Epithelial cell of proximal tubule (primary cell): ENCODE results near the gene LBX1. TPM values are rescaled to one million over a fixed set of nuclear protein-coding genes. Genes with fewer than 3 reads are reported as not detected.

Experiments used
- DNase-seq: peaks from one replicate; pipeline ENCODE4 v3.0.0-alpha.2; 2011; ENCODE audit warnings: low read depth
- H3K4me3 ChIP-seq: 2 replicates; pipeline ENCODE4 v1.5.1; 2011; ENCODE audit warnings: low read depth, mild to moderate bottlenecking, low read length
- total RNA-seq: library from RNA; depleted of rRNA; stranded (reverse); fragments of >200 nt; gene quantifications from 2 replicates; pipeline ENCODE4 v1.2.3, GENCODE V29; 2015
- TF ChIP-seq, protein P1 (sequence below): conservative IDR thresholded peaks from 2 replicates; pipeline ENCODE4 v1.5.1; 2012; ENCODE audit warnings: low read depth, mild to moderate bottlenecking, low read length

Gene LBX1
- total RNA-seq, 1 donor from 2014 or later: not detected

DNA sequence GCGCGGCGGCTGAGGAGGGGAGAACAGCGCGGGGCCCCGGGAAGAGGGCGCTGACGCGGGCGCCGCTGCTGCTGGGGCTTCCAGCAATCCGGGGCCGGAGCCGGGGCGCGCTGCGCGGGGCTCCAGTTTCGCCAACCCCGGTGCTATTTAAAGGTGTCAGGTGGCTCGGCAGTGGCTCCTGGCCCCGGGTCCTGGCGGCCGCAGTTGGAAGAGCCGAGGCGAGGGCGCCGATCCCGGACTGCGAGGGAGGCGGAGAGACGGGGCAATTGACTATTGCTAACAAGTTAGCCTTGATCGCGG lies 347 bp downstream of the LBX1 start:
- no peak overlapping the region for H3K4me3 ChIP-seq
- no peak for DNase-seq
- TF ChIP-seq, protein P1, sequence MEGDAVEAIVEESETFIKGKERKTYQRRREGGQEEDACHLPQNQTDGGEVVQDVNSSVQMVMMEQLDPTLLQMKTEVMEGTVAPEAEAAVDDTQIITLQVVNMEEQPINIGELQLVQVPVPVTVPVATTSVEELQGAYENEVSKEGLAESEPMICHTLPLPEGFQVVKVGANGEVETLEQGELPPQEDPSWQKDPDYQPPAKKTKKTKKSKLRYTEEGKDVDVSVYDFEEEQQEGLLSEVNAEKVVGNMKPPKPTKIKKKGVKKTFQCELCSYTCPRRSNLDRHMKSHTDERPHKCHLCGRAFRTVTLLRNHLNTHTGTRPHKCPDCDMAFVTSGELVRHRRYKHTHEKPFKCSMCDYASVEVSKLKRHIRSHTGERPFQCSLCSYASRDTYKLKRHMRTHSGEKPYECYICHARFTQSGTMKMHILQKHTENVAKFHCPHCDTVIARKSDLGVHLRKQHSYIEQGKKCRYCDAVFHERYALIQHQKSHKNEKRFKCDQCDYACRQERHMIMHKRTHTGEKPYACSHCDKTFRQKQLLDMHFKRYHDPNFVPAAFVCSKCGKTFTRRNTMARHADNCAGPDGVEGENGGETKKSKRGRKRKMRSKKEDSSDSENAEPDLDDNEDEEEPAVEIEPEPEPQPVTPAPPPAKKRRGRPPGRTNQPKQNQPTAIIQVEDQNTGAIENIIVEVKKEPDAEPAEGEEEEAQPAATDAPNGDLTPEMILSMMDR: no peak

DNA sequence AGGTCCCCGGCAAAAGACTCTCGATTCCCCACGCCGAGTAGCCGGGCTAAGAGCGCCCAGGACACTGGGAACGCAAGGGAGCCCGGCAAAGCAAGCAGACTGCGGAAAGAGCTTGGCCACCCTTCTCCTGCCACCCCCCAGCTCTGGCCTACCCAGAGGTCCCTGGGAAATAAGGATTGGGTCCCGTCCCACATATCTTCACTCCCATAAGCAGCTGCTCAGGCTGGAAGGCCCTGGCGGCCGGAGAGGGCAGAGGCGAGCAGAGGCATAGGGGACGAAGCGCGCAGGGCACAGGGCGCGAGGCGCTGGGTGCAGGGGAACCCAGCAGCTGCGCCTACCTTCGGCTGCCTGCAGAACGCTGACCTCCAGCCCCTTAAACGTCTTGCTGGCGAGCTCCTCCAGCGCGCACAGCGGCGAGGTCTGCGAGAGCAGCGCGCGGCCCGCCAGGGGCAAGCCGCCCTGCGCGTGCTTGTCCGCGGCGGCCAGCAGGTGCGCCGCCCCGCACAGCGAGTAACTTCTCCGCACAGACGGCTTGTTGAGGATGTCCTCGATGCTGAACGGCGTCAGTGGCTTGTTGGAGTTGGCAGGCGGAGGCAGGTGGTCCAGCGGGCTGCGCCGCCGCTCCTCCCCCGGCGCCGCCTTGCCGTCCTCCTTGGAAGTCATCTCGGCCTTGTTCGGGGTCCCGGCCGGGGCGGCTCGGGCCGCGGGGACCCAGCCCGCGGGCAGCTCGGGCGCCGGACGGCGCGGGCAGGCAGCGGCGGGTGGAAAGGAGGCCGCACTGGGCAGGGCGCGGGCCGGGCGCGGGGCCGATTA lies 904 bp downstream of the LBX1 start:
- DNase-seq: no peak
- H3K4me3 ChIP-seq: no peak overlapping the region
- TF ChIP-seq, protein P1: no peak

DNA sequence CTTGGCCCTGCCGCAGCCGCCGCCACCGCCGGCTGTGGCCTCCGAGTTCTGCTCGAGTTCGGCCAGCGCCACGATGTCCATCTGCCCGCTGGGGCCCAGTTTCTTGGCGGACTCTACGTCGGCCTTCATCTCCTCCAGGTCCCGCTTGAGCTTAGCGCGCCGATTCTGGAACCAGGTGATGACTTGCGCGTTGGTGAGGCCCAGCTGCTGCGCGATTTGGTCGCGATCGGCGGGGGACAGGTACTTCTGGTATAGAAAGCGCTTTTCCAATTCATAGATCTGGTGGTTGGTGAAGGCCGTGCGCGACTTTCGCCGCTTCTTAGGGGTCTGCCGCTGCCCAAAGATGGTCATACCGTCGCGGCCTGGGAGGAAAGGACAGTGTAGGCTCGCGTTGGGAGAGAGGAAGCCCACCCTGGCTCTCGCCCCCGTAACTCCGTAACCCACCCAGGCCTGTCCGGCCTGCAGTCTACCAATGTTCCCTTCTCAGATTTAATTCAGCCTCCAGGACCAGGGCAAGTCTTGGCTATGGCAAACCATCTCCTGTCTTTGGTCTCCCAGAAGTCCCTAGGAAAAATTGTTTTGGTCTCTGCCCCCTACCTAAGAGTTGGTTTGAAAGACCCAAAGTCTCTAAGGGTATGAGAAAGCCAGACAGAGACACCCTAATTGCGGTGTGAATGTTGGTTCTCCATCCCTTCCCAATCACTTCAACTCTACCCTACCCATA lies 1.7 kb downstream of the LBX1 start:
- TF ChIP-seq, protein P1: no peak
- H3K4me3 ChIP-seq: no peak overlapping the region
- DNase-seq: no peak

DNA sequence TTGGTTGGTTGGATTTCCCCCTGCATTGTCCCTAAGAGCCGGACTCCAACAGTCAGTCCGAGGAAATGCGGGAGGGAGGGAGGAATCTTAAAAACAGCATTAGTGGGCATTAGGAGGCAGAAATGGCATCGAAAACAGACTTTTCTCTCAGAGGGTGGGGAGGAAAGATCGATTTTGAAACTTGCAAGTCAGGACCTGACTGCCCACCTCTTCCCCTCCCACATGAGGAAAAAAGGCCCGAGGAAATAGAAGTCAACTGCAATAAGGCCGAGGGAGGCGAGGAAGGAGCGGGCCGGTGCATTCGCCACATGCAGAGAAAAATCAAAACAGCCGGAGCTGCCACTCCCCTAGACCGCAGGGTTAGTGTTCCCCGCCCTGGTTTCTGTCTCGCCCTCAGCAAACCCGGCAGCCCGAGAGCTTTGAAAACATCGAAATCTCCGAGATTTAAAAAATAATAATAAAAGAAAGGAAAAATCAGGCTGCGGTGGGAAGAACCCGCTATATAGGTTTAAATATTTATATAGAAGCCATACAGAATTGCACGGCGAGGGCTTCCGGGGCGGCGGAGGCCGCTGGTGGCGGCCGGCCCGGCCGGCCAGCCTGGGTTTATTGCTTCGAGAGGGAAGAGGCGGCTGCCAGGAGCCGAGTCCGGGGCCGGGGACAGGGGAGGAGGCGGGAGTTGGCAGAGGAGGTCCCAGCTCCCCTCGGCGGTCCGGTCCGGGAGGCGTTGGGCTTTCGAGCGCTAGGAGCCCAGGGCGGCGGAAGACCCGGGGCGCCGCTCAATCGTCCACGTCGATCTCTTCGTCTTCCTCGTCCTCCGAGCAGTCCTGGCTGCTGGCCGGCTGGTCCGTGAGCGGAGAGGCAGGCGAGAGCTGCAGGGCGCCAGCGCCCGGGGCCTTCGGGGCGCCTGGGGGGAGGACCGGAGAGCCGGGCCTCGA lies 2.5 kb downstream of the LBX1 start:
- no peak for DNase-seq
- TF ChIP-seq, protein P1: no peak
- H3K4me3 ChIP-seq: no peak overlapping the region

DNA sequence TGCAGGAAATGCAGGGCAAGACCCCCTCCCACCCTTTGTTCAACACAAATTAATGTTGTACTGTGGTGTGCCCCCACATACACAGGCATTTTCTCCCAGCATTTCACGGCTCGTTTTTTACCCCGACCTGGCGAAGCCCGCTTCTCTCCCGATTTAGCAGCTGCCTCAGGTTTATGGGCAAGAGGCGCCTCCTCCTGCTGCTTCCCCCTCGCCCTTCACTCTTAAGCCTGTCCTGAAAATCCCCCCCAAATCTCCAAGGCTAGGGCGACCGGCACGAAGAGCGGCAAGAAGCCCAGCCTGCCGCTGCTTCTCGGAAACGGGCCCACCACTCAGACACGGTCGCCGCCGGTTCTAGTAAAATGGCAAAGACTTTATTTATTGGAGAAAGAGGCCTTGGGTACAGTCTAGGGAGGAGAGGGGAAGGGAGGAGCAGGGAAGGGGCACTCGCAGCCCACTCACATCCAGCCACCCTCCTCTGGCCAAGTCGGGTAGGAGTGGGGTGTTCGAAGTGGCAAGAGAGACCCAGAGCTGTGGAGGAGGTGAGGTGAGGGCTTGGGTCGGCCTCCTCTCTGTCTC lies 3.3 kb downstream of the LBX1 start:
- no peak for DNase-seq
- TF ChIP-seq, protein P1: no peak
- H3K4me3 ChIP-seq: no peak overlapping the region

DNA sequence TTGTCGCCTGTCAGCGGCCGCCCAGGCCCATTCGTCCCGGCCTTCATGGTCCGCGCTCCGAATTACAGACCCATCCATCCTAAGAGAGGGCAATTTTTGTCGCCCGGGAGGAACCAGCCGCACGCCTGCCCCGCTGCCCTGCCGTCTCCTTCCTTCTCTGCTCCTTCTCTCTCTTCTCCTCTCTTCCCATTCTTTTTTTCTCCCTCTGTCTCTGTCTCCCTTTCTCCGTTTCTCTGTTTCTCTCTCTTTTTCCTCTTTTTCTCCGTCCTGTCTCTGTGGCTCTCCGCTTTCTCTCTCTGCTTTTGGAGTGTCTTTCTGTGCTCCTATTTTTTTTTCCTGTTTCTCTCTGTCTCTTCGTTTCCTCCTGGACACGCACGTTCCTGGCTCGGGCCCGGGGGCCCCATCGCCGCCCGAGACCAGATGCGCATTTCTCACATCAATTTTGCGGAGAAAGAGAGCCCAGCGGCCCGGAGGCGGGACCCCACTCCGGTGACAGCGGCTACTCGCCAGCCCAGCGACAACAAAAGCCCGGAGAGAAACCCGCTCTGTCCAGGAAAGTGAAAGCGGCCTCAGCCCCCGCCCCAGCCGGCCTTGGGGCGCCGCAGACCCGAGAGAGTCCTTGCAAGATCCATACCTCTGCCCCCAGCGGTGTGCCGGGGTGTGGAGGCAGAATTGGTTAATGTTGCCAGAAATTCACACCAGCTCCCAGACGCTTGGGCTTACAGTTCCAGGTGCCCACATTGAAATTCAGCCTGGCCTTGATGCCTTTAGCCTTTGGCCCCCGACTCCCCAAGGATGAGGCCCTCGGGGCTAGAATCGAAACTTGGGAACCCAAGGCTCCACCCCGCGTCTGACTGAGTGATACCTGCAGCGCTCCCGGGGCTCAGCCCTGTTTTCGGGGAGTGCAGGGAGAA lies 4.1 kb downstream of the LBX1 start:
- no peak for DNase-seq
- no peak overlapping the region for H3K4me3 ChIP-seq
- TF ChIP-seq, protein P1: no peak
